ES-I3 (cell line): ENCODE measurements around the gene TMEM53.
A peak's percentile ranks its signal among the peaks of the same experiment; 100 is the strongest.

ENCODE experiments used
- H3K36me3 ChIP-seq: 2 replicates; pipeline ENCODE4 v1.6.1; 2013; ENCODE audit warnings: mild to moderate bottlenecking, low read length, control low read depth, moderate library complexity; ENCODE audit not compliant: insufficient read depth
- H3K4me1 ChIP-seq: 2 replicates; pipeline ENCODE4 v1.6.1; 2013; ENCODE audit warnings: mild to moderate bottlenecking, control low read depth, low read length; ENCODE audit not compliant: insufficient read depth
- H3K9ac ChIP-seq: 2 replicates; pipeline ENCODE4 v1.6.1; 2013; ENCODE audit warnings: low read depth, mild to moderate bottlenecking, low read length, moderate library complexity
- H3K9me3 ChIP-seq: 2 replicates; pipeline ENCODE4 v1.6.1; 2013; ENCODE audit warnings: mild to moderate bottlenecking, low read length, moderate library complexity; ENCODE audit not compliant: control insufficient read depth, insufficient read depth

The TMEM53 gene

DNA sequence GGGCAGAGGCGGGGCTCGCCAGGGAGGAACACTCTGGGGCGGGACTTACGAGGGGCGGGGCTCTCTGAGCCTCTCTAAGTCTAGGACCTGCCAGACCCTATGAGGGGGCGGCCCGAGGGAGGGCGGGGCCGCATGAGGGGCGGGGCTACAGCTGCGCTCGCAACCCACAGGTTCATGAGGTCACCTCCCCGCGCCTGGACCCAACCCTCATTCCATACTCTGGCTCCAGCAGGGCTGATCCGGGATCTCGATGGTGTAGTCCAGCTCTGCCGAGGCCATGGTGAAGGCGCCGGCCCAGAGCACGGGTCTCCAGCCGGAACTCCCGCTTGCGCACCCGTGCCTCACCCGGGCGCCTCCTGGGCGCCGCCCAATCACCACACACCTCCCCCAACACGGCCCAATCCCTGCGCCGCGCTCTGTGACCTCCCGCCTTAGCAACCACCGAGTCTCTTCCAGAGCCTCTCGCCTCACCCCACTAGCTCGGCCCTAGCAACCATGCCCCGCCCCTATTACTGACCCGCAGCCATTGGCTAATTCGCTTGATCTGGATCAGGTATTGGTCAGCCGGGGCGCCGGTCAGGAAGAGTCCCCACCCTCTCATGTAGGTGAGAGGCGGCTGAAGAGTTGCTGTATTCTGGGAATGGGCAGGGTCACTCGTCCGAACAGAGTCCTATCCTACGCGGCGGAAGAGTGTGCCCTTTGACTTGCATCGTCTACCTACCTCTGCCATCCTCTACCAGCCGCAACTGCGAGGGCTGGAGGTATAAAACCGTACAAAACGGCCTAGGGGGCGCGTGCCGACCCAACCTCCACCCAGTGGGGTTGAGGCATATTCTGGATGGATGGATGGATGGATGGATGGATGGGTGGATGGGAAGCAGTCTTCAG is at the start of gene TMEM53, which contains the start of gene ARMH1:
Gene TMEM53 (minus strand): TSS at position 369 of the 888 bp plus-strand sequence. CDS start 90 bp downstream, at position 279.
Gene ARMH1 (plus strand): TSS at position 602 of the 888 bp plus-strand sequence. CDS start 14,984 bp downstream, outside the sequence.
- Histone ChIP-seq H3K9me3 (no peaks in the 10 kb centered on the region), H3K4me1 (peaks cover 20% of the 10 kb centered on the region)

GRCh38 chr1:44723496-44724295 is 49.4 kb upstream of the TMEM53 start:
- Histone ChIP-seq H3K9ac (no peak overlapping the region), H3K9me3 (no peaks in the 10 kb centered on the region), H3K4me1 (no peaks in the 10 kb centered on the region), H3K36me3 (no peaks in the 10 kb centered on the region)

More for the DNA sequence above, at the start of gene TMEM53, which contains the start of gene ARMH1:
- Histone ChIP-seq H3K9ac (peak within 1 kb of the TSS; percentile 78), H3K36me3 (no peaks in the 10 kb centered on the region; the same call in 1 of the 2 replicates)

DNA sequence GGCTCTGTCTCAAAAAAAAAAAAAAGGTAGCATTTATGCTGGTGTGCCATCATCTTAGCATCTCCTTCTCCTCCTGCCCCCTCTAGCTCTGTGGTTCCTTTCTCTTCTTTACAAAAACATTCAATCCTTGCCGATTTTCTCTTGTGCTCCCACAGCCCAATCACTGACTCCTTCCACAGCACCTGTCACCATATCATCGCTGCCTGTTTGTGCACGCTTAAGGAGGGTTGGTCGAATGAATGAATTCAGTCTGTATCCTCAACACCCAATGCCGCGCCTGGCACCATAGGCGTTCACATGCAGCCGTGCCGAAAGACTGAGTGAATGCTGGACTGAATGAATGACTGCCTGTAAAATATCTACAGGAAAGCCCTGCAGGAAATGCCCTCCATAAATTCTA is 48.8 kb upstream of the TMEM53 start:
- Histone ChIP-seq H3K9ac (no peak overlapping the region), H3K36me3 (no peaks in the 10 kb centered on the region), H3K4me1 (no peaks in the 10 kb centered on the region), H3K9me3 (no peaks in the 10 kb centered on the region)

GRCh38 chr1:44721485-44722361 is 47.4 kb upstream of the TMEM53 start:
- peak overlapping the region; percentile 9; the same call in 1 of the 2 replicates for H3K9ac ChIP-seq
- H3K4me1 ChIP-seq, result no peaks in the 10 kb centered on the region
- H3K36me3 ChIP-seq, result no peaks in the 10 kb centered on the region
- H3K9me3 ChIP-seq, result no peaks in the 10 kb centered on the region

DNA sequence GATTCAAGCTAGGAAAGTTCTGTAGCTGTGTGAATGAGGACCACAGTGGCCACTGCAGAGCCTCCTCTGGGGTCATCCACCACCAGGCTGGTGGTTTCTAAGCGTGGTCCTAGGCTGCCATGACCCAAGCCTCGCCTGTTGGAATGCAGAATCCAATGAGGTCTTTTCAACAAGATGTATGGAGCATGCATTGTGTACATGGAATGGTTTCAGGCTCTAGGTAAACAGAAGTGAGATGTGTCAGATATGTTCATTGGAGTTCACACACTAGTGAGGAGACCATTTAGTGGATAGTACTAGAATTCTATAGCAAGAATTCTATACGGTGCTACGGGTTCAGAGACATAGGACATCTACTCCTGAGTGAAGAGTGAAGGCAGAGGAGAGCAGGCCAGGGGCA is 46.0 kb upstream of the TMEM53 start:
- no peaks in the 10 kb centered on the region for H3K9me3 ChIP-seq
- no peak overlapping the region for H3K9ac ChIP-seq
- no peaks in the 10 kb centered on the region for H3K36me3 ChIP-seq
- 0 out of 2 replicates have a peak, but pooled peaks cover under 1% of the 10 kb centered on the region for H3K4me1 ChIP-seq

DNA sequence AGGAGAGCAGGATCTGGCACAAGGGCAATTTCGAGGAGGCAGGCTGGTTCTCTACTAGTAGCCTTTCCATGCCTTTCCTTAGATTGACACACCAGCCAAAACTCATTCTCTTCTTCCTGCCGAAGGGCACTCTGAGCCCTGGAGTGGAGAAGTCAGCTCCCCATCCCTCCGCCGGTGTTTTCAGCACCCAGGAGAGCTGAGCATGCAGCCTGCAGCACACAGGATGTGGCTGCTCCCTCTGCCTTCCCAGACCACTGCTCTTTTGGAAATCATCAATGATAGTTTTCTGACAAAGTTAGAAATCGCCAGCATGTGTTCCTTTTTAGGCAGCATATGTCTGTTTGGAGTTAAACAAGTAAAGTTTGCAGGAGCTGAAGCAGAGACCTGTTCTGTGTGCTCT is 45.0 kb upstream of the TMEM53 start:
- no peaks in the 10 kb centered on the region for H3K9me3 ChIP-seq
- H3K36me3 ChIP-seq, result no peaks in the 10 kb centered on the region
- H3K9ac ChIP-seq, result no peak overlapping the region
- H3K4me1 ChIP-seq, result 0 out of 2 replicates have a peak, but pooled peaks cover 3% of the 10 kb centered on the region

DNA sequence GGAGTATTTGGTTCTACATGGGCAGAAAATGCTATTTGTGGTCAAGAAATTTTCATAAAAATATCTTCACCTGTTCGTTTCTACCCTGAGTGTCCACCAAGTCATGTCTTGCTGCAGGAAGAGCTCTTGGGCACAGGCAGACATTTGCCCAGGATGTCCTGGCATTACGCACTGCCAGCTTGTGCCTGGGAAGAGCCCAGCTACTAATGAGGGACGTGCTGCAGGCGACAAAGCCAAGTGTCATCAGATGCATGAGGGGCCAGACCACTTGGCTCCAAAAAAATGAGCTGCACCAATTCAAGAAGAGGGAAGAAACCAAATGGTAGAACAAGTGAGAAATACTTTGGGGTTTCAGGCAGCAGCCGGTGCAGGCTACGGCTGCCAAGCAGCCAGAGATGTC is 43.8 kb upstream of the TMEM53 start:
- no peaks in the 10 kb centered on the region for H3K9me3 ChIP-seq
- H3K36me3 ChIP-seq, result no peaks in the 10 kb centered on the region
- H3K9ac ChIP-seq, result no peak overlapping the region
- 0 out of 2 replicates have a peak, but pooled peaks cover 3% of the 10 kb centered on the region for H3K4me1 ChIP-seq

- H3K4me1 ChIP-seq, result 0 out of 2 replicates have a peak, but pooled peaks cover 3% of the 10 kb centered on the region
- no peak overlapping the region for H3K9ac ChIP-seq
- H3K36me3 ChIP-seq, result no peaks in the 10 kb centered on the region
- no peaks in the 10 kb centered on the region for H3K9me3 ChIP-seq
These were observed 43.4 kb upstream of the TMEM53 start for GRCh38 chr1:44717653-44718052.

GRCh38 chr1:44717156-44717555 is 42.9 kb upstream of the TMEM53 start:
- H3K9me3 ChIP-seq, result no peaks in the 10 kb centered on the region
- no peaks in the 10 kb centered on the region for H3K36me3 ChIP-seq
- 0 out of 2 replicates have a peak, but pooled peaks cover 3% of the 10 kb centered on the region for H3K4me1 ChIP-seq
- no peak overlapping the region for H3K9ac ChIP-seq

DNA sequence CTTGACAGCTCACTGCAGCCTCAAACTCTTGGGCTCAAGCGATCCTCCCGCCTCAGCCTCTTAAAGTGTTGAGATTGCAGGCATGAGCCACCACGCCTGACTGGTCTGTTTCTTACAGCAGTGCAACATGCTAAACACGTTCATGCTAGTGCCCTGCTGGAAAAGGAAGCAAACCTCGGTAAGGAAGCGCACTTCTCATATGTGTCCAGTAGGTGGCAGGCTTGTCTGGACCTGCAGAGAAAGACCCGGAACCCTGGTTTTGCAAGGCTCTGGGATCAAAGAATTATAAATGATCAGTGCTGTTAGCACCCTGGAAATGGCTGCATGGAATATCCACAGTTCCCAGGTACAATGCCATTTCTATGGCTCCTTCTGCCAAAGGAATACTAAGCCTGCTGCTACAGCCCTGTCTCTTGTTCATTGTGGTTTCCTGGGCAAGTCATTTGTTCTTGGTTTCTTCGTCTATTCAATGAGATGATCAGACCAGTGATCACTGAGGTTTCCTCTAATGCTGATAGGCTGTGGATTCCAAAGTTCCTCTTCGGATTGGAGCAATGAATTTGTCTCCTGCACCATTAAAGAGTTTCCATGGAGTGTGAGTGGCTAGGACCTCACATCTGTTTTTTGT is 40.8 kb upstream of the TMEM53 start:
- Histone ChIP-seq H3K36me3 (no peaks in the 10 kb centered on the region), H3K9ac (no peak overlapping the region), H3K4me1 (0 out of 2 replicates have a peak, but pooled peaks cover 3% of the 10 kb centered on the region), H3K9me3 (no peaks in the 10 kb centered on the region)

DNA sequence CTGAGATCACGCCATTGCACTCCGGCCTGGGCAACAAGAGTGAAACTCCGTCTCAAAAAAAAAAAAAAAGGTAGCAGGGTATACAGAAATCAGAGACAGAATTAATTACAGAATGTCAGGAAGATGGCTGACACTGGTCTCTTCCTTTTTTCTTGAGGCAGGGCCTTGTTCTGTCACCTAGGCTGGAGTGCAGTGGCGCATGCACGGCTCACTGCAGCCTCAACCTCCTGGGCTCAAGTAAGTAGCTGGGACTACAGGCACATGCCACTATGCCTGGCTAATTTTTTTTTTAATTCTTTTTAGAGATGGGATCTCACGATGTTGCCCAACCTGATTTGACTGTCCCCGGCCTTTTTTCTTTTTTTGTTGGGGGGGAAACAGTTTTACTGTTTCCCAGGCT is 40.3 kb upstream of the TMEM53 start:
- Histone ChIP-seq H3K9me3 (no peaks in the 10 kb centered on the region), H3K4me1 (0 out of 2 replicates have a peak, but pooled peaks cover 3% of the 10 kb centered on the region), H3K36me3 (no peaks in the 10 kb centered on the region), H3K9ac (no peak overlapping the region)

- Histone ChIP-seq H3K9ac (no peak overlapping the region), H3K36me3 (no peaks in the 10 kb centered on the region), H3K4me1 (0 out of 2 replicates have a peak, but pooled peaks cover 3% of the 10 kb centered on the region), H3K9me3 (no peaks in the 10 kb centered on the region)
These were observed 39.1 kb upstream of the TMEM53 start for GRCh38 chr1:44713321-44713781.
